C1 segment of cervical spinal cord (tissue), 14 donors: ENCODE data around the gene ADD2.

Source experiments
- DNase-seq, 14 donors: peaks; one replicate each; lab custom pipeline; 2025; lab: John Stamatoyannopoulos, UW

Gene ADD2

DNA sequence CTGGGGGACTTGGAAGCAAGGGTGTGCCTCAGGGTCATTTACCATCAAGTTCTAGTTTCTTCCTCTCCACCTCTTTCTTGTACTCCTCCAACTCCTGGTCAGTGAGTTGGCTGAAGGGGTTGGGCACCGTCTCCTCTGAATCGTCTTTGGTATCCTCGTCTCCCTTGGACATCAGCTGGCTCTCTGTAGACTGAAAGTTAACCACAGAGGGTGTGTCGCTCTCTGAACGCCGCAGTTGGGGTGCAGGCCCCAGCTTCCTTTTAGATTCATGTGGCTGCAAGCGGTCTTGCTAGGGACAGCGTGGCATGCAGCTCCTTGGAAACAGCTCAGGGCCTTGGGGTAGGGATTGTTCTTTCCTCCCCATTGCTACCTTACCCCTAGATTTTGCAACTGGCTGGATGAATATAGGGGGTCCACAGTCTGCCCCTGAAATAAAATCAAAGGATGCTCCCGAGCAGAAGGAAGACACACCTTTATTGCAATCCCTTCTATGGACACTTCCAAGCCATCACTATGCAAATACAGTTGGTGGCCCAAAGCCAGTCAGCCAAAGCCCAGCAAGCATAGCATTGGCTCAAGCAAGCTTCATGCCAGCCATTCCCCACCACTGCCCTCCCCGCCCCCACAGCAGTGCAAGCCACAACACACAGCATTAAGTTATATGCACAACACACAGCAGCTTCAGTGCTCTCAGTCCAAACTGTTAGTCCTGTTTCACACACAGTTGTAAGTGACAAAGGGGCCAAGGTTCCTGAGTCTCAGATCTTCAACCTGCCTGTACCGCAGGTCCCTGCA is 93.2 kb downstream of the ADD2 start:
- DNase-seq, result no peak

DNA sequence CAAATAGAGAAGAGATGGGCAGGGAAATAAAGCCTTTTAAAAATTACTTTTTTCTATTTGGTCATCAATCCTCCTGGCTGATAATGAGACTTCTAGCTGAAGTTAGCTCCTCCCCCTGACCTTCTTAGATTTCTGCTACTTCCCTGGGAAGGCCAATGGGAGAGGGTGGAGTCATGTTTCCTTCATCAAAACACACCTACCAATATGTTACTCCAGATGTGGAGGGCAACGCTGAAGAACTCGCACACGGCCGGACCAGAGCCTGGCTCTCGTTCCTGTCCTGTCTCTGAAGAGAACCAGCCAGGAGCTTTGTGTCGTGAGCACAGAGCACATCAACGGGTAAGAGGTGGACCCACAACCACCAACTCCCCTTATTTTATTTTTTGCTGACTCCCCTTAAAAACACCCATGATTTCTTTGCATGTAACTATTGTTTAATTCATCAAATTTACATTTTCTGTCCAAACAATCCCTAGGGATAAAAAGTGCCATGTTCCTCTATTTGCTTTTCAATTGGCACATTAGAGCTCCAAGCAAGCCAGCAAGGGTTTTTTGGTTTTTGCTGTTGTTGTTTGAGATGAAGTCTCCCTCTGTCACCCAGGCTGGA is 94.9 kb downstream of the ADD2 start:
- DNase-seq, result no peak

GRCh38 chr2:70671092-70671675 is 96.8 kb downstream of the ADD2 start:
- DNase-seq, result no peak

- no peak for DNase-seq
These were observed 97.4 kb downstream of the ADD2 start for GRCh38 chr2:70670626-70671025.

GRCh38 chr2:70670202-70670601 is 97.8 kb downstream of the ADD2 start:
- DNase-seq, result no peak

DNA sequence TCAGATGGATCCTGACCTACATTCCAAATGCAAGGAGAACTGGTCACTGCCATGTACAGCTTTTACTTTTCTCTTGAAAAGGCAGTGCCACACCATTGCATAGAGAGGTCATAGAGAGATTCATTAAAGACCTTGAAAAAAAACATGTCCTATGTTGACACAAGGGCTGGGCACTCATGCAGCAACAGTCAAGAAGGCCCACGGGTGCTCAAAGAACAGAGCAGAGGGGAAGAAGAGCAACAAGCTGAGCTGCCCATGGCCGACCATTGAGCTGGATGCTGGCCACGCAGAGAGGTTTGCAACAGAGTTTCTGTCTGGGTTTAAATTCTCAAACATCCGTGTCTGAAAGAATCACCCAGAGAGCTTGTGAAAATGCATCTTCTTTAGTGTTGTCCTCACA is 99.1 kb downstream of the ADD2 start:
- no peak for DNase-seq

GRCh38 chr2:70668432-70668831 is 99.6 kb downstream of the ADD2 start:
- DNase-seq, result peak in 2 of 14 donors; percentile 11 to 17

- no peak for DNase-seq
These were observed 103.5 kb downstream of the ADD2 start for GRCh38 chr2:70664525-70664924.

- no peak for DNase-seq
These were observed 104.6 kb downstream of the ADD2 start for GRCh38 chr2:70663411-70663810.

DNA sequence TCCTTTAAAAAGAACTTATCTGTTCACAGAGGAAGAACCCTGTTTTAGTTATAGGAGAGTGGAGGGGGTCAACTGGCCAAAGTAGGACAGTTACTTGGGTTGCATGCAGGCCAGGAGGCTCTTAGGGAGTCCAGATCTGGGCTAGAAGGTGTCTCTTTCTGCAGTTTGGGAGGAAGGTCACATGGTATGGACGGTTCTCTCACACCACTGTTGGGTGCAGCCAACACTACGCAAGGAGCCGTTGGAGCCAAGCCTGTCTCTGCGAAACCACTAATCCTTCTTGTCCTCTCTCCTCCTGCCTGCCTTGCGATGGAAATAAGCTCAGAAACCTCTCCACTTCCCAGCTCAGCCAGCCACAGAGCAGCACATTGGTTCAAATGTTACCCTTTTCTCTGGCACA is 108.4 kb downstream of the ADD2 start:
- peak in 1 of 14 donors; percentile 18 for DNase-seq

DNA sequence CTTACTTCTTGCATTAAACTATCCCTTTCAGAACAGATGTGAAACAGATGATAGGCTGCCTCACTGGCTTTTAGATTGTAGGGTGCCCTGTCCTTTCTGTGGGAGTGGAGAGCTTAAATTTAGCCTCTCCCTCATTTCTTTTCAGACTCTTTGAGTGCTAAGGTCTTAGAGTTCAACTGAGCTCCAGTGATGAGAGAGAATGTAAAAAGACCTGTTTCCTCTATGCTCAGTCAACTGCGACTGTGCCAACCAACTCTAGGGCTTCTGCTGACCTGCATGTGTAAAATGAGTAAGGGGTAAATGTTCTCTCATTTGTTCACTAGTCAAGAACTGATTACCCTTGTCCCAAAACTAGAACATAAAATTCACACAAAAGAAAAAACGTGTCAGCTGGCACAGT is 109.5 kb downstream of the ADD2 start:
- no peak for DNase-seq

GRCh38 chr2:70657246-70657645 is 110.8 kb downstream of the ADD2 start:
- no peak for DNase-seq

DNA sequence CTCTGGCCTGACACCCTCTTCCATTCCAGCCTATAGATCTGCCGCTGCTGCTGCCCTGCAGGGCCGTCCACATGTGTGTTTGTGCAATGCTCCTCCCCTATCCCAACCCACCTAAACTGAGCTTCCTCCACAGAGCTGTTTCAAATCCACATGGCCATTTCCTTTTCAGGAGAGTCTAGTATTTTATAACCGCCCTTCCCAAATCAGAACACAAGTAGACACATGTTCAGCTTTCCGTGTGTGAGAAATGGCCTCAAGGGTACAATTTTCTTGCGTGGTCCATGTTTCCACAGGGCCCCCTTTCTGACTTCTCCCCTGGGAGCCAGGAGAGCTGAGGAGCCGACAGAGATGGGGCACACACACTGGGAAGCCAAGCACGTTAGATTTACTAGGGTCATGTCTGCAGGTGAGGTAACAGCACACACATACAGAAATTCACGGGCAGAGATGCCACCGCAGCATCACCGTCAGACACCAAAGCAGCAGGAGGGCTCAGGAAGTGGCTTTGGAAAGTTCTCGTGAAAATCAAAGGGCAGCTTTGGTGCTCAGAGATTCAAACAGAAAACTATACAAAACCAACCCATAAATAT is 111.5 kb downstream of the ADD2 start:
- no peak for DNase-seq

GRCh38 chr2:70655786-70656185 is 112.2 kb downstream of the ADD2 start:
- no peak for DNase-seq

DNA sequence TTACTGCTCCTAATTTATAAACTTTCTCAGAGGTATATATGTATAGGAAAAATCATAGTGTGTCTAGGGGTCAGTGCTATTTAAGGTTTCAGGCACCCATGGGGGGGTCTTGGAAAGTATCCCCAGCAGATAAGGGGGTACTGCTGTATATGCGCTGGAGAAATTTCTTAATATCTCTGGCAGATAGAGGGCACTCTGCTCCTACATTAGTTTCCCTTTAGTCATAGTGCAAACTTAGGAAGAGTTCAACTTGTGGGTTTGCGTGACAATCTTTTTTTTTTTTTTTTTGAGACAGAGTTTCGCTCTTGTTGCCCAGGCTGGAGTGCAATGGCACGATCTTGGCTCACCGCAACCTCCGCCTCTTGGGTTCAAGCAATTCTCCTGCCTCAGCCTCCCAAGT is 112.8 kb downstream of the ADD2 start:
- DNase-seq, result peak in 1 of 14 donors; percentile 60

GRCh38 chr2:70651727-70652126 is 116.3 kb downstream of the ADD2 start:
- DNase-seq, result no peak

GRCh38 chr2:70651014-70651413 is 117.0 kb downstream of the ADD2 start:
- no peak for DNase-seq

GRCh38 chr2:70648961-70649360 is 119.0 kb downstream of the ADD2 start:
- no peak for DNase-seq

GRCh38 chr2:70647873-70648481 is 120.0 kb downstream of the ADD2 start:
- peak in 11 of 14 donors; percentile 2 to 61 (median 18) for DNase-seq

DNA sequence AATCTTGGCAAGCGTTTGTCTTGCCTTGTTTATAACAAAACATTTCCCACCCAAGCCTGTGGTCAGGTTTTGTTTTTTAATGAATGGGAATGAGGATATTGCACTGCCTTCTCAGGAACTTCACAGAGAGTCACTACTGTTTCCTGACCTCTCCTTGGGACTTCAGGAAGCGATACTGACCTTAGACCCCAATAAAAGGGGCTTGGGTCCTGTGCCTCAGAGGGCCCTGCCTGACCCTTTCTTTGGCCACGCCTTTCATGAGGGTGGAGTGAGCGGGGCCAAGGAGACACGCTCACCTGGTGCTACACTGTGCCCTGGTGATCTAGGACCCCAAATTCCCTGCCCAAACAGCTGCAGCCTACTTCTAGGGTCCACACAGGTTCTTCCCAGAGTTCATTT is 121.6 kb downstream of the ADD2 start:
- no peak for DNase-seq

DNA sequence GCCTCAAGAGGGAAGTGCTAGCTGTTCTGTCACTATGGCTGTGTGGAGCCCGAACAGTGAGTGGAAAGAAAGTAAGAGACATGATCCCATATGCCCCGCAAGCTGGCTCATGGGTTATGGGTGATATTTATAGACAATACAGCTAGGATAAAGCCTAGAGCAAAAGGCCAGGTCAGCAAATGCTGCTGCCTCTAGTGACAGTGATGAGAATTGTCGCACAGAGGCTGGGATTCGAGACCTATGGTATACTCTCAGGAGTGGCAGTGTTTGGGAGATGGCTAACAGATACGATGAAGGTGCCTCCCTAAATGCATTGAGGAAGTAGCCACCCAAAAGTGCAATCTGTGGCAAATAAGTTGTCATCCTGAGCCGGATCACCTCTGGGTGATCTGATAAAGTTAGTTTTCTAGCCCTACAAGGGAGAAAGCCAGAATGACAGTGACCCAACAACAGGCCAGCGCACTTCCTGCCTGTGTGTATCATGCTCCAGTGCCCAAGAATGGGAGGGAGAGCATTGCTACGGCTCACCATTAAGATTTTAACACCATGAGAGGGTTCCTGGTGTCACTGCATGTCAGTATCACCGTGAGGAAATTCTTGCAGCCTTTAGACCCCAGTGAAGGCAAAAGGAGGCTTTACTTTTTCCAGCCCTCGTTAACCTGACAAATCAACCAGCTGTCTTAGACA is 122.1 kb downstream of the ADD2 start:
- DNase-seq, result no peak

GRCh38 chr2:70643715-70644114 is 124.3 kb downstream of the ADD2 start:
- DNase-seq, result no peak
